Ascending aorta (tissue), 2 donors: ENCODE measurements around the gene WRNIP1. TPM values are rescaled to one million over a fixed set of nuclear protein-coding genes. Genes with fewer than 3 reads are reported as not detected.

Experiments
- DNase-seq, 2 donors: peaks; one replicate each; pipeline ENCODE4 v3.0.0-alpha.2; 2019; ENCODE audit warnings: low spot score in 2 of 2
- H3K27ac ChIP-seq, 2 donors: fragments of 200-600 bp; sonication (generic); one replicate each; pipeline ENCODE4 v1.5.1; 2016 to 2017; ENCODE audit warnings: mild to moderate bottlenecking in 1 of 2
- H3K27me3 ChIP-seq: fragments of 200-600 bp; sonication (generic); one replicate; pipeline ENCODE4 v1.5.1; 2017
- H3K36me3 ChIP-seq, 2 donors: fragments of 200-600 bp; sonication (generic); one replicate each; pipeline ENCODE4 v1.5.1; 2016
- H3K4me1 ChIP-seq, 2 donors: fragments of 200-600 bp; sonication (generic); one replicate each; pipeline ENCODE4 v1.5.1; 2016 to 2017; ENCODE audit warnings: mild to moderate bottlenecking in 1 of 2
- H3K4me3 ChIP-seq, 2 donors: fragments of 200-600 bp; sonication (generic); one replicate each; pipeline ENCODE4 v1.5.1; 2016 to 2017; ENCODE audit warnings: mild to moderate bottlenecking in 1 of 2
- H3K9me3 ChIP-seq, 2 donors: fragments of 200-600 bp; sonication (generic); one replicate each; pipeline ENCODE4 v1.5.1; 2016
- intact Hi-C: fragments of 100-400 bp; cut with DNase I; formaldehyde crosslinking; loops from one replicate; pipeline ENCODE4 v1.15.1; 2023
- total RNA-seq: library from RNA; depleted of rRNA; stranded (reverse); fragments of >200 nt; gene quantifications from one replicate; pipeline ENCODE4 v1.1.0, GENCODE V29; 2016
- TF ChIP-seq, protein P1 (sequence below), 3 experiments: fragments of 200-600 bp in 2 of 3; fragments of 450-650 bp in 1 of 3; sonication (generic) in 2 of 3; IDR thresholded peaks; one replicate each; pipeline ENCODE4 v1.5.1; 2016 to 2019; ENCODE audit warnings: antibody characterized with exemption in 3 of 3, mild to moderate bottlenecking in 1 of 3, moderate library complexity in 1 of 3

The WRNIP1 gene
- total RNA-seq, 1 donor from 2014 or later = 100 TPM

DNA sequence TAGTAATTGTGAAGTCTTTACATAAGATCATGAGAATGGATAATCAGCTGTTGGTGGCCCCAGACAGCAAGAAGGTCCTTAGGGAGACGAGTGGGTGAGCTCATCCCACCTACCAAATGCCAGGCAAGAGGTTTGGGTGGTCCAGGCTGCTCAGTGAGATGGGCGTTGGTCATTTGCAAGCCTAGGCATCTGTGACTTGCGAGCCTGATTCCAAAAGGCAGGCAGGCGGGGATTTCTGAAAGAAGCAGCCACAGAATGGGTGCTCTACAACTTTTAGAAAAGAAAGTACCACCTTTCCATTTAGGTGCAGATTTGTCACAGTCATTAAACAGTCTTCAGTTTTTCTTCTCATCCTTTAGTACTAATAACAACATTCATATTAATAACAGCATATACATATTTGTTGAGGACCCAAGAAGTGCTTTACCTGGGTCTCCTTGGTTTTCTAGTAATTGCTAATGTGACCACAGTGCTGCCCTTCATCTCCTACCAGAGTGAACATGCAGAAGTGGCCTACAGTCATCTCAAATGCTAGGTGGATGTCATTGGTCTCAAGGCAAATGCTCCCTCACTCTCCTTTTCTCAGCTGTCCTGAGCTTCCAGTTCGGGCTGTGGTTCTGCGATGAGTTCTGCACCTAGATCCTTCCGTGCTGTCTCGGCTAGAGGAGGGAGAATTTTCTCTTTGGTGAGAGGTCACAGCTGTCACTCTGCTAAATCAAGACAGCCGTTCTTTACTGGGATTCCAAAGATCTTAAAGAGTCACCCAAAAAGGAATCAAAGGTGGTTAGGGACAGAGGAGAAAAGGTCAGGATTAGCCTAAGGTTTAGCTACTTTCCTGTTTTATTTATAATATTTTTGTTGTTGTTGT is 2.7 kb downstream of the WRNIP1 start:
- TF ChIP-seq, protein P1, sequence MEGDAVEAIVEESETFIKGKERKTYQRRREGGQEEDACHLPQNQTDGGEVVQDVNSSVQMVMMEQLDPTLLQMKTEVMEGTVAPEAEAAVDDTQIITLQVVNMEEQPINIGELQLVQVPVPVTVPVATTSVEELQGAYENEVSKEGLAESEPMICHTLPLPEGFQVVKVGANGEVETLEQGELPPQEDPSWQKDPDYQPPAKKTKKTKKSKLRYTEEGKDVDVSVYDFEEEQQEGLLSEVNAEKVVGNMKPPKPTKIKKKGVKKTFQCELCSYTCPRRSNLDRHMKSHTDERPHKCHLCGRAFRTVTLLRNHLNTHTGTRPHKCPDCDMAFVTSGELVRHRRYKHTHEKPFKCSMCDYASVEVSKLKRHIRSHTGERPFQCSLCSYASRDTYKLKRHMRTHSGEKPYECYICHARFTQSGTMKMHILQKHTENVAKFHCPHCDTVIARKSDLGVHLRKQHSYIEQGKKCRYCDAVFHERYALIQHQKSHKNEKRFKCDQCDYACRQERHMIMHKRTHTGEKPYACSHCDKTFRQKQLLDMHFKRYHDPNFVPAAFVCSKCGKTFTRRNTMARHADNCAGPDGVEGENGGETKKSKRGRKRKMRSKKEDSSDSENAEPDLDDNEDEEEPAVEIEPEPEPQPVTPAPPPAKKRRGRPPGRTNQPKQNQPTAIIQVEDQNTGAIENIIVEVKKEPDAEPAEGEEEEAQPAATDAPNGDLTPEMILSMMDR (IDR thresholded peaks at IDR 0.05) = no peak
- Histone ChIP-seq H3K9me3 (no peaks in the 10 kb centered on the region), H3K36me3 (peaks cover 0 to 13% of the 10 kb centered on the region in 2 donors), H3K4me3 (peak overlapping the region; percentile 93), H3K27ac (peak overlapping the region; percentile 27 to 99), H3K4me1 (peaks cover 6 to 31% of the 10 kb centered on the region in 2 donors), H3K27me3 (no peaks in the 10 kb centered on the region)
- intact Hi-C loops = loop anchor here (5.0 kb wide), 2 partner anchors 136 to 299 kb away; partner anchors contain the start of gene RIPK1
- no peak for DNase-seq

DNA sequence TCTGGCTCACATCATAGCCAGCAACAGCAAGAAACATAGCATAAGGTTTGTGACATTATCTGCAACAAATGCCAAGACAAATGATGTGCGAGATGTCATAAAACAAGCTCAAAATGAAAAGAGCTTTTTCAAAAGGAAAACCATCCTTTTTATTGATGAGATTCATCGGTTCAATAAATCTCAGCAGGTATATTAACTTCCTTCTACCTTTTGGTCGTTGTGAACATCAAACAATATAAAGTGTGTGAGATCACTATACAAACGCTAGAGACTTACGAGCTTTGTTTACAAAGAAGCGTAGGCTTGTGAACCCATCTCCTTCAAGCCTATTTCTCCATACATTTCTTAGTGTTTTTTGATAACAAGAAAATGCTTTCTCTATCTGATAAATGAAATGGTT is 3.5 kb downstream of the WRNIP1 start:
- intact Hi-C loops = loop anchor here (5.0 kb wide), 2 partner anchors 136 to 299 kb away; partner anchors contain the start of gene RIPK1
- no peaks in the 10 kb centered on the region for H3K9me3 ChIP-seq
- H3K4me1 ChIP-seq = peaks cover 6 to 39% of the 10 kb centered on the region in 2 donors
- TF ChIP-seq, protein P1 (IDR thresholded peaks at IDR 0.05) = no peak
- peak overlapping the region; percentile 93 for H3K4me3 ChIP-seq
- DNase-seq = no peak
- H3K36me3 ChIP-seq = peaks cover 0 to 18% of the 10 kb centered on the region in 2 donors
- peak overlapping the region in 1 of 2 donors; percentile 99 for H3K27ac ChIP-seq
- no peaks in the 10 kb centered on the region for H3K27me3 ChIP-seq

DNA sequence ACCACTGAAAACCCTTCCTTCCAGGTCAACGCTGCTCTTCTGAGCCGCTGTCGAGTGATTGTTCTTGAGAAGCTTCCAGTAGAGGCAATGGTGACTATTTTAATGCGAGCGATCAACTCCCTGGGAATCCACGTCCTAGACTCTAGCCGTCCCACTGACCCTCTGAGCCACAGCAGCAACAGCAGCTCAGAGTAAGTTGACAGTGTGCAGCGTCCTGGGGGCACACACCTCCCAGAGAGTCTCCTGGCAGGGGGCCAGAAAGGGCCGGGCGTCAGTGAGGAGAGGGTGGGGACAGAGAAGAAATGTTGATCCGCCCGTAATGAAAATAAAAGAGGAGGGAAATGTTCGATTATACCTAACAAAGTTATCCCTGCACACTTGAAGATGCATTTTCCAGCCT is 5.0 kb downstream of the WRNIP1 start:
- peaks cover 6 to 38% of the 10 kb centered on the region in 2 donors for H3K4me1 ChIP-seq
- peak overlapping the region in 1 of 2 donors; percentile 72 for H3K27ac ChIP-seq
- peak overlapping the region; percentile 28 to 43 for H3K4me3 ChIP-seq
- H3K9me3 ChIP-seq = no peaks in the 10 kb centered on the region
- DNase-seq = no peak
- H3K36me3 ChIP-seq = peaks cover 0 to 22% of the 10 kb centered on the region in 2 donors
- TF ChIP-seq, protein P1 (IDR thresholded peaks at IDR 0.05) = no peak
- no peaks in the 10 kb centered on the region for H3K27me3 ChIP-seq
- intact Hi-C loops = no loop called here

DNA sequence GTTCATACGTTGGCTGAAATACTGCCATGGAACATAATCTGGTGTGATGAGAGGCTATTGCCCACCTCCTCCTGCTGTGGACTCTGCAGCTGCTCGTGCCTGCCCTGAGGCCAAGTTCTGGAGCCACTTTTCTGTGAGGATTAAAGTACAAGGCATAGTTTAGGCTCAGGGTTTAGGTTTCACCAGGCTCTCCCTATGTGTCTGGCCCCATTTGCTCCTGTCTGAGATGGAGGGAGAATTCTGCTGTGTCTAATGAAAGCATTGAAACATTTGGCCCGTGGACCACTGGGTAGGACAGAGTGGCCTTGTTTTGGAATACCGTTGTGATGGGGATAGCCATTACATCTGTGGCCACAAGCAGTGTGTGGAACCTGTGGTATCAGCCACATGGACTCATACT is 5.9 kb downstream of the WRNIP1 start:
- intact Hi-C loops = no loop called here
- H3K4me1 ChIP-seq = peaks cover 1 to 38% of the 10 kb centered on the region in 2 donors
- DNase-seq = no peak
- TF ChIP-seq, protein P1 (IDR thresholded peaks at IDR 0.05) = no peak
- no peaks in the 10 kb centered on the region for H3K9me3 ChIP-seq
- peaks cover 0 to 22% of the 10 kb centered on the region in 2 donors for H3K36me3 ChIP-seq
- H3K27ac ChIP-seq = peak overlapping the region in 1 of 2 donors; percentile 72
- no peaks in the 10 kb centered on the region for H3K27me3 ChIP-seq
- H3K4me3 ChIP-seq = peak overlapping the region in 1 of 2 donors; percentile 11

DNA sequence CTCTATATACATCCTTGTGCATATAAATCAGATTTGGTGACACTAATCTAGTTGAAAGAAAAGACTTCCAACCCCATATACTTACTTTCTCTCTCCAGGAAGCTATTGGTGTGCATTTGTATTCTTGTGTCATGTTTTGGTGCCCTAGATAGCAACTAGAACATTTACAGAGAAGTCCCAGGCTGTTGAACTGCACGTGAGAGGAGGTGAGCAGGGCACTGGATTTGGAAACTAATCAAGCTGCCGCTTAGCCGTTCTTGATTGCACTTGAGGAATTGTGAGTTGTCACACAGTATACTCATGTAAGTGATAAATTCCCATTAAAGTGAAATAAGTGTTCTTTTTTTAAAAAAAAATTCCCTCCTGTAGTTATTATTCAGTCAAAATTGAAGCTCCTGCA is 7.6 kb downstream of the WRNIP1 start:
- no peak overlapping the region for H3K27ac ChIP-seq
- no peaks in the 10 kb centered on the region for H3K27me3 ChIP-seq
- intact Hi-C loops = no loop called here
- no peaks in the 10 kb centered on the region for H3K9me3 ChIP-seq
- TF ChIP-seq, protein P1 (IDR thresholded peaks at IDR 0.05) = no peak
- DNase-seq = no peak
- peaks cover 0 to 34% of the 10 kb centered on the region in 2 donors for H3K4me1 ChIP-seq
- H3K4me3 ChIP-seq = no peak overlapping the region
- peaks cover 0 to 22% of the 10 kb centered on the region in 2 donors for H3K36me3 ChIP-seq
